Cardiac muscle cell (in vitro differentiated cells and primary cell): ENCODE measurements around the gene MYMK. TPM values are rescaled to one million over a fixed set of nuclear protein-coding genes. Genes with fewer than 3 reads are reported as not detected.

Source experiments
- DNase-seq, 2 donors: peaks; one replicate each; pipeline versions ENCODE4 v3.0.0 to v3.0.0-alpha.2; 2010 to 2017; ENCODE audit warnings: low read depth in 1 of 2, low spot score in 1 of 2
- H3K27ac ChIP-seq: fragments of 200-600 bp; sonication (generic); 2 replicates; pipeline ENCODE4 v1.5.1; 2016
- H3K27me3 ChIP-seq: fragments of 200-600 bp; sonication (generic); 2 replicates; pipeline ENCODE4 v1.6.0; 2016; ENCODE audit warnings: control low read depth
- H3K36me3 ChIP-seq: fragments of 200-600 bp; sonication (generic); 2 replicates; pipeline ENCODE4 v1.5.1; 2016; ENCODE audit warnings: control low read depth
- H3K4me1 ChIP-seq: fragments of 200-600 bp; sonication (generic); 2 replicates; pipeline ENCODE4 v1.8.1; 2017; ENCODE audit warnings: low read depth, mild to moderate bottlenecking, mixed run types
- H3K4me3 ChIP-seq: fragments of 200-600 bp; sonication (generic); 2 replicates; pipeline ENCODE4 v1.5.1; 2016; ENCODE audit warnings: mild to moderate bottlenecking
- H3K9me3 ChIP-seq: fragments of 200-600 bp; sonication (generic); 2 replicates; pipeline ENCODE4 v1.5.1; 2017; ENCODE audit warnings: low read depth, mild to moderate bottlenecking, control low read depth
- CTCF ChIP-seq: IDR thresholded peaks from 2 replicates; pipeline ENCODE4 v1.5.1; 2012; ENCODE audit warnings: low read depth, mild to moderate bottlenecking, low read length
- polyA plus RNA-seq: library from polyadenylated mRNA; unstranded; fragments of >200 nt; fragmentation: Nextera tagmentation; extraction: Ambion mirVana; gene quantifications from 2 replicates; pipeline ENCODE4 v1.2.1, GENCODE V29; 2016
- total RNA-seq: library from RNA; depleted of rRNA; stranded (reverse); fragments of >200 nt; gene quantifications from 2 replicates; pipeline ENCODE4 v1.2.3, GENCODE V29; 2016

MYMK gene
- total and polyA plus RNA-seq, 2 experiments from 2014 or later: not detected

- DNase-seq: no peak
These were observed 39.1 kb downstream of the MYMK start for GRCh38 chr9:133485531-133486260.

GRCh38 chr9:133484671-133485437 is 39.9 kb downstream of the MYMK start:
- Histone ChIP-seq H3K27me3 (peaks cover 2% of the 10 kb centered on the region), H3K36me3 (no peaks in the 10 kb centered on the region), H3K4me3 (no peak overlapping the region), H3K27ac (no peak overlapping the region), H3K9me3 (no peaks in the 10 kb centered on the region), H3K4me1 (no peaks in the 10 kb centered on the region)
- TF ChIP-seq CTCF: no peak
- no peak for DNase-seq

More at GRCh38 chr9:133485531-133486260, 39.1 kb downstream of the MYMK start:
- Histone ChIP-seq H3K27ac (no peak overlapping the region), H3K27me3 (no peaks in the 10 kb centered on the region), H3K4me1 (no peaks in the 10 kb centered on the region), H3K9me3 (no peaks in the 10 kb centered on the region), H3K4me3 (no peak overlapping the region), H3K36me3 (no peaks in the 10 kb centered on the region)
- TF ChIP-seq CTCF: no peak

- peaks cover 7% of the 10 kb centered on the region for H3K27me3 ChIP-seq
- DNase-seq: no peak
- H3K4me3 ChIP-seq: no peak overlapping the region
- no peak overlapping the region for H3K27ac ChIP-seq
- H3K9me3 ChIP-seq: no peaks in the 10 kb centered on the region
- peaks cover under 1% of the 10 kb centered on the region for H3K4me1 ChIP-seq
- no peaks in the 10 kb centered on the region for H3K36me3 ChIP-seq
- no peak for TF ChIP-seq CTCF
These were observed 41.1 kb downstream of the MYMK start for GRCh38 chr9:133483611-133484010.

- no peak for TF ChIP-seq CTCF
- Histone ChIP-seq H3K36me3 (no peaks in the 10 kb centered on the region), H3K27me3 (peaks cover 7% of the 10 kb centered on the region), H3K27ac (no peak within 1 kb of the TSS), H3K4me3 (peak within 1 kb of the TSS; percentile 39), H3K4me1 (peaks cover 4% of the 10 kb centered on the region), H3K9me3 (no peaks in the 10 kb centered on the region)
- peak; percentile 82 to 94 for DNase-seq
These were observed 45.7 kb downstream of the MYMK start, which contains the start of gene SLC2A6 for GRCh38 chr9:133478851-133479711. SLC2A6 (minus strand) TSS chr9:133479099; CDS start chr9:133479059, 40 bp downstream.
